HepG2 (cell line): ENCODE results near the gene OCLN. TPM values are rescaled to one million over a fixed set of nuclear protein-coding genes. Genes with fewer than 3 reads are reported as not detected.

Source experiments
- AGO2 ChIP-seq: fragments of 200-400 bp; formaldehyde crosslinking; optimal IDR thresholded peaks from 2 replicates; pipeline ENCODE3; 2017; ENCODE audit warnings: mild to moderate bottlenecking, low read depth, low read length, moderate library complexity
- EP300 ChIP-seq, 3 experiments: sonication (generic) in 1 of 3; formaldehyde crosslinking in 1 of 3; IDR thresholded peaks; 2 replicates each; pipeline versions ENCODE4 v1.5.1 to v1.6.1; 2011 to 2020; ENCODE audit warnings: low read depth in 2 of 3, low read length in 2 of 3, borderline replicate concordance in 1 of 3, improper control_type of control experiment in 1 of 3, mild to moderate bottlenecking in 1 of 3, missing genetic modification reagents in 1 of 3, moderate library complexity in 1 of 3
- FOXK1 ChIP-seq: sonication (generic); formaldehyde crosslinking; IDR thresholded peaks from 2 replicates; pipeline ENCODE4 v1.4.0; 2020; ENCODE audit warnings: low read depth, missing genetic modification reagents, borderline replicate concordance
- GATAD1 ChIP-seq: IDR thresholded peaks from 2 replicates; pipeline ENCODE4 v1.6.1; 2016; ENCODE audit warnings: missing genetic modification reagents, missing compliant biosample characterization
- MXD4 ChIP-seq: IDR thresholded peaks from 2 replicates; pipeline ENCODE4 v1.6.1; 2016; ENCODE audit warnings: mild to moderate bottlenecking, missing biosample characterization, missing genetic modification reagents
- TOE1 ChIP-seq: sonication (generic); formaldehyde crosslinking; IDR thresholded peaks from 2 replicates; pipeline ENCODE4 v1.4.0; 2020; ENCODE audit warnings: mild to moderate bottlenecking, missing genetic modification reagents
- ZBTB43 ChIP-seq: sonication (generic); formaldehyde crosslinking; conservative IDR thresholded peaks from 2 replicates; pipeline ENCODE4 v1.4.0; 2020; ENCODE audit warnings: missing genetic modification reagents
- ZFP36L2 ChIP-seq: sonication (generic); formaldehyde crosslinking; IDR thresholded peaks from 2 replicates; pipeline ENCODE4 v1.4.0; 2020; ENCODE audit warnings: missing genetic modification reagents
- ZNF274 ChIP-seq: sonication (generic); formaldehyde crosslinking; IDR thresholded peaks from 2 replicates; pipeline ENCODE4 v1.5.1; 2020; ENCODE audit warnings: mild to moderate bottlenecking, missing genetic modification reagents
- ZNF543 ChIP-seq: sonication (generic); formaldehyde crosslinking; IDR thresholded peaks from 2 replicates; pipeline ENCODE4 v1.4.0; 2020; ENCODE audit warnings: mild to moderate bottlenecking, missing genetic modification reagents
- ZNF670 ChIP-seq: sonication (generic); formaldehyde crosslinking; IDR thresholded peaks from 2 replicates; pipeline ENCODE4 v1.8.0; 2022; ENCODE audit warnings: mild to moderate bottlenecking, missing genetic modification reagents, borderline replicate concordance
- polyA plus RNA-seq, 8 experiments: library from polyadenylated mRNA; depleted of rRNA in 3 of 8; stranded (reverse) in 7 of 8; unstranded in 1 of 8; fragments of >200 nt; fragmentation: Illumina TruSeq in 4 of 8; extraction: Trizol in 4 of 8; gene quantifications; 2 replicates each; pipeline versions ENCODE4 v1.2.1 to v1.2.3, GENCODE V29; 2011 to 2016; ENCODE audit warnings: low read depth in 4 of 8, missing spikeins in 1 of 8, mixed read lengths in 1 of 8; ENCODE audit not compliant: insufficient read depth in 1 of 8
- total RNA-seq, 5 experiments: library from RNA; depleted of rRNA; stranded (reverse); fragments of >200 nt; fragmentation: Illumina TruSeq; extraction: Trizol; gene quantifications; 2 replicates each; pipeline ENCODE4 v1.2.3, GENCODE V29; 2016; ENCODE audit warnings: low read depth in 1 of 5
- TF ChIP-seq, protein P1 (sequence below): sonication (generic); formaldehyde crosslinking; IDR thresholded peaks from 2 replicates; pipeline ENCODE4 v1.4.0; 2020; ENCODE audit warnings: missing genetic modification reagents, borderline replicate concordance
- TF ChIP-seq, protein P2 (sequence below): sonication (generic); formaldehyde crosslinking; IDR thresholded peaks from 2 replicates; pipeline ENCODE4 v1.5.0; 2020; ENCODE audit warnings: mild to moderate bottlenecking, missing genetic modification reagents, borderline replicate concordance
- TF ChIP-seq, protein P3 (sequence below): sonication (generic); formaldehyde crosslinking; IDR thresholded peaks from 2 replicates; pipeline ENCODE4 v1.4.0; 2020; ENCODE audit warnings: mild to moderate bottlenecking, missing genetic modification reagents
- TF ChIP-seq, protein P4 (sequence below): sonication (generic); formaldehyde crosslinking; IDR thresholded peaks from 2 replicates; pipeline ENCODE4 v1.4.0; 2020; ENCODE audit warnings: mild to moderate bottlenecking, low read depth, missing genetic modification reagents
- TF ChIP-seq, protein P5 (sequence below): sonication (generic); formaldehyde crosslinking; IDR thresholded peaks from 2 replicates; pipeline ENCODE4 v1.4.0; 2020; ENCODE audit warnings: missing genetic modification reagents

Gene OCLN
- total and polyA plus RNA-seq, 2 of the 13 experiments (the other 11 are each of a cell fraction or from before 2014, with no cell fraction given), result 24.1 to 34.8 TPM

- TF ChIP-seq, protein P1, sequence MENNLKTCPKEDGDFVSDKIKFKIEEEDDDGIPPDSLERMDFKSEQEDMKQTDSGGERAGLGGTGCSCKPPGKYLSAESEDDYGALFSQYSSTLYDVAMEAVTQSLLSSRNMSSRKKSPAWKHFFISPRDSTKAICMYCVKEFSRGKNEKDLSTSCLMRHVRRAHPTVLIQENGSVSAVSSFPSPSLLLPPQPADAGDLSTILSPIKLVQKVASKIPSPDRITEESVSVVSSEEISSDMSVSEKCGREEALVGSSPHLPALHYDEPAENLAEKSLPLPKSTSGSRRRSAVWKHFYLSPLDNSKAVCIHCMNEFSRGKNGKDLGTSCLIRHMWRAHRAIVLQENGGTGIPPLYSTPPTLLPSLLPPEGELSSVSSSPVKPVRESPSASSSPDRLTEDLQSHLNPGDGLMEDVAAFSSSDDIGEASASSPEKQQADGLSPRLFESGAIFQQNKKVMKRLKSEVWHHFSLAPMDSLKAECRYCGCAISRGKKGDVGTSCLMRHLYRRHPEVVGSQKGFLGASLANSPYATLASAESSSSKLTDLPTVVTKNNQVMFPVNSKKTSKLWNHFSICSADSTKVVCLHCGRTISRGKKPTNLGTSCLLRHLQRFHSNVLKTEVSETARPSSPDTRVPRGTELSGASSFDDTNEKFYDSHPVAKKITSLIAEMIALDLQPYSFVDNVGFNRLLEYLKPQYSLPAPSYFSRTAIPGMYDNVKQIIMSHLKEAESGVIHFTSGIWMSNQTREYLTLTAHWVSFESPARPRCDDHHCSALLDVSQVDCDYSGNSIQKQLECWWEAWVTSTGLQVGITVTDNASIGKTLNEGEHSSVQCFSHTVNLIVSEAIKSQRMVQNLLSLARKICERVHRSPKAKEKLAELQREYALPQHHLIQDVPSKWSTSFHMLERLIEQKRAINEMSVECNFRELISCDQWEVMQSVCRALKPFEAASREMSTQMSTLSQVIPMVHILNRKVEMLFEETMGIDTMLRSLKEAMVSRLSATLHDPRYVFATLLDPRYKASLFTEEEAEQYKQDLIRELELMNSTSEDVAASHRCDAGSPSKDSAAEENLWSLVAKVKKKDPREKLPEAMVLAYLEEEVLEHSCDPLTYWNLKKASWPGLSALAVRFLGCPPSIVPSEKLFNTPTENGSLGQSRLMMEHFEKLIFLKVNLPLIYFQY (CRISPR knock-in tag), result 0 out of 2 replicates have a peak, but pooled peaks have one; percentile 63
- TF ChIP-seq AGO2 (peak; percentile 24), FOXK1 (CRISPR knock-in tag) (peak; percentile 39; the same call in 1 of the 2 replicates), ZBTB43 (CRISPR knock-in tag) (no peak), ZNF543 (CRISPR knock-in tag) (peak; percentile 72; the same call in 1 of the 2 replicates), ZNF274 (no peak; the same call in 1 of the 2 replicates), EP300 (IDR thresholded peaks at IDR 0.05; ENCODE audit: low read depth in 2 of 2, low read length in 2 of 2) (no peak; a peak in 1 of 4 replicates), EP300 (CRISPR knock-in tag; IDR thresholded peaks at IDR 0.05; ENCODE audit: borderline replicate concordance) (no peak), MXD4 (CRISPR knock-in tag) (peak; percentile 89), ZNF670 (CRISPR knock-in tag) (no peak; the same call in 1 of the 2 replicates), GATAD1 (peak; percentile 72), ZFP36L2 (CRISPR knock-in tag) (0 out of 2 replicates have a peak, but pooled peaks have one; percentile 74), TOE1 (CRISPR knock-in tag) (no peak; the same call in none of the 2 replicates)
- TF ChIP-seq, protein P2, sequence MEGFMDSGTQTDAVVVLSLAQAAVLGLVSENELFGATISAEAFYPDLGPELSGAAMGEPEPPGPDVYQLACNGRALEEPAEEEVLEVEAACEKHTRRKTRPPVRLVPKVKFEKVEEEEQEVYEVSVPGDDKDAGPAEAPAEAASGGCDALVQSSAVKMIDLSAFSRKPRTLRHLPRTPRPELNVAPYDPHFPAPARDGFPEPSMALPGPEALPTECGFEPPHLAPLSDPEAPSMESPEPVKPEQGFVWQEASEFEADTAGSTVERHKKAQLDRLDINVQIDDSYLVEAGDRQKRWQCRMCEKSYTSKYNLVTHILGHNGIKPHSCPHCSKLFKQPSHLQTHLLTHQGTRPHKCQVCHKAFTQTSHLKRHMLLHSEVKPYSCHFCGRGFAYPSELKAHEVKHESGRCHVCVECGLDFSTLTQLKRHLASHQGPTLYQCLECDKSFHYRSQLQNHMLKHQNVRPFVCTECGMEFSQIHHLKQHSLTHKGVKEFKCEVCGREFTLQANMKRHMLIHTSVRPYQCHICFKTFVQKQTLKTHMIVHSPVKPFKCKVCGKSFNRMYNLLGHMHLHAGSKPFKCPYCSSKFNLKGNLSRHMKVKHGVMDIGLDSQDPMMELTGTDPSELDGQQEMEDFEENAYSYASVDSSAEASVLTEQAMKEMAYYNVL (CRISPR knock-in tag), result peak; percentile 94
- TF ChIP-seq, protein P3, sequence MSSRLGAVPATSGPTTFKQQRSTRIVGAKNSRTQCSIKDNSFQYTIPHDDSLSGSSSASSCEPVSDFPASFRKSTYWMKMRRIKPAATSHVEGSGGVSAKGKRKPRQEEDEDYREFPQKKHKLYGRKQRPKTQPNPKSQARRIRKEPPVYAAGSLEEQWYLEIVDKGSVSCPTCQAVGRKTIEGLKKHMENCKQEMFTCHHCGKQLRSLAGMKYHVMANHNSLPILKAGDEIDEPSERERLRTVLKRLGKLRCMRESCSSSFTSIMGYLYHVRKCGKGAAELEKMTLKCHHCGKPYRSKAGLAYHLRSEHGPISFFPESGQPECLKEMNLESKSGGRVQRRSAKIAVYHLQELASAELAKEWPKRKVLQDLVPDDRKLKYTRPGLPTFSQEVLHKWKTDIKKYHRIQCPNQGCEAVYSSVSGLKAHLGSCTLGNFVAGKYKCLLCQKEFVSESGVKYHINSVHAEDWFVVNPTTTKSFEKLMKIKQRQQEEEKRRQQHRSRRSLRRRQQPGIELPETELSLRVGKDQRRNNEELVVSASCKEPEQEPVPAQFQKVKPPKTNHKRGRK, result no peak
- TF ChIP-seq, protein P4, sequence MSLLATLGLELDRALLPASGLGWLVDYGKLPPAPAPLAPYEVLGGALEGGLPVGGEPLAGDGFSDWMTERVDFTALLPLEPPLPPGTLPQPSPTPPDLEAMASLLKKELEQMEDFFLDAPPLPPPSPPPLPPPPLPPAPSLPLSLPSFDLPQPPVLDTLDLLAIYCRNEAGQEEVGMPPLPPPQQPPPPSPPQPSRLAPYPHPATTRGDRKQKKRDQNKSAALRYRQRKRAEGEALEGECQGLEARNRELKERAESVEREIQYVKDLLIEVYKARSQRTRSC, result no peak
- TF ChIP-seq, protein P5, sequence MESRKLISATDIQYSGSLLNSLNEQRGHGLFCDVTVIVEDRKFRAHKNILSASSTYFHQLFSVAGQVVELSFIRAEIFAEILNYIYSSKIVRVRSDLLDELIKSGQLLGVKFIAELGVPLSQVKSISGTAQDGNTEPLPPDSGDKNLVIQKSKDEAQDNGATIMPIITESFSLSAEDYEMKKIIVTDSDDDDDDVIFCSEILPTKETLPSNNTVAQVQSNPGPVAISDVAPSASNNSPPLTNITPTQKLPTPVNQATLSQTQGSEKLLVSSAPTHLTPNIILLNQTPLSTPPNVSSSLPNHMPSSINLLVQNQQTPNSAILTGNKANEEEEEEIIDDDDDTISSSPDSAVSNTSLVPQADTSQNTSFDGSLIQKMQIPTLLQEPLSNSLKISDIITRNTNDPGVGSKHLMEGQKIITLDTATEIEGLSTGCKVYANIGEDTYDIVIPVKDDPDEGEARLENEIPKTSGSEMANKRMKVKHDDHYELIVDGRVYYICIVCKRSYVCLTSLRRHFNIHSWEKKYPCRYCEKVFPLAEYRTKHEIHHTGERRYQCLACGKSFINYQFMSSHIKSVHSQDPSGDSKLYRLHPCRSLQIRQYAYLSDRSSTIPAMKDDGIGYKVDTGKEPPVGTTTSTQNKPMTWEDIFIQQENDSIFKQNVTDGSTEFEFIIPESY (CRISPR knock-in tag), result peak; percentile 35; the same call in 1 of the 2 replicates
Measured at GRCh38 chr5:69492391-69492922, at the start of gene OCLN (continued).
